ENCODE data around the gene FXYD5. TPM values are rescaled to one million over a fixed set of nuclear protein-coding genes. Genes with fewer than 3 reads are reported as not detected.

Gene FXYD5
- total and polyA plus RNA-seq, 10 of the 15 experiments (the other 5 are each of a cell fraction or from before 2014, with no cell fraction given), result 30.0 to 159 (median 93.9) TPM

GRCh38 chr19:35213663-35214632 lies 59.4 kb downstream of the FXYD5 start (continued):
- TF ChIP-seq PKNOX1 (IDR thresholded peaks at IDR 0.05), result peak; percentile 79
- 0 out of 2 replicates have a peak, but pooled peaks have one; percentile 43 for TF ChIP-seq POLR2AphosphoS5 (IDR thresholded peaks at IDR 0.05; ENCODE audit: low read length)
- peak; percentile 83 for TF ChIP-seq USF1 (IDR thresholded peaks at IDR 0.05; ENCODE audit: borderline replicate concordance, extremely low read length, insufficient read depth, low read depth, low read length)
- TF ChIP-seq EED (IDR thresholded peaks at IDR 0.05; ENCODE audit: low read depth), result peak; percentile 68
- peak; percentile 82 for TF ChIP-seq ATF7 (IDR thresholded peaks at IDR 0.05; ENCODE audit: low read depth)
- no peak for TF ChIP-seq IRF3 (IDR thresholded peaks at IDR 0.05)
- TF ChIP-seq MEF2B (IDR thresholded peaks at IDR 0.05; ENCODE audit: partially characterized antibody, poor library complexity, severe bottlenecking), result peak; percentile 84
- no peak for TF ChIP-seq RCOR1 (conservative IDR thresholded peaks at IDR 0.05; ENCODE audit: low read depth, low read length)
- no peak for TF ChIP-seq WRNIP1 (IDR thresholded peaks at IDR 0.05; ENCODE audit: borderline replicate concordance, low read depth, low read length)
- peak; percentile 66; the same call in 1 of the 2 replicates for TF ChIP-seq CREM (IDR thresholded peaks at IDR 0.05; ENCODE audit: low read depth)
- TF ChIP-seq NBN (IDR thresholded peaks at IDR 0.05), result peak; percentile 50; the same call in 1 of the 2 replicates
- peak; percentile 17; the same call in 1 of the 2 replicates for TF ChIP-seq BACH1 (IDR thresholded peaks at IDR 0.05; ENCODE audit: borderline replicate concordance)
- 0 out of 2 replicates have a peak, but pooled peaks have one; percentile 3 for TF ChIP-seq SPI1 (IDR thresholded peaks at IDR 0.05; ENCODE audit: borderline replicate concordance, insufficient read depth, low read depth, low read length)
- no peak for TF ChIP-seq FOXM1 (IDR thresholded peaks at IDR 0.05; ENCODE audit: low read depth, low read length)
- TF ChIP-seq SIN3A (IDR thresholded peaks at IDR 0.05; ENCODE audit: low read depth, low read length), result no peak
- no peak for TF ChIP-seq CREB1 (IDR thresholded peaks at IDR 0.05; ENCODE audit: low read depth)
- TF ChIP-seq RUNX3 (IDR thresholded peaks at IDR 0.05; ENCODE audit: low read length), result peak; percentile 39
- TF ChIP-seq KAT2A (conservative IDR thresholded peaks at IDR 0.05; ENCODE audit: control insufficient read depth, low read depth, low read length), result no peak
- TF ChIP-seq CEBPZ (IDR thresholded peaks at IDR 0.05; ENCODE audit: low read depth, low read length), result no peak
- peak; percentile 86 for TF ChIP-seq MTA2 (IDR thresholded peaks at IDR 0.05; ENCODE audit: low read depth)
- TF ChIP-seq TBL1XR1 (IDR thresholded peaks at IDR 0.05; ENCODE audit: low read depth, low read length), result 0 out of 2 replicates have a peak, but pooled peaks have one; percentile 22
- TF ChIP-seq TCF7 (IDR thresholded peaks at IDR 0.05; ENCODE audit: borderline replicate concordance), result no peak
- 0 out of 2 replicates have a peak, but pooled peaks have one; percentile 61 for TF ChIP-seq NR2F1 (conservative IDR thresholded peaks at IDR 0.05)

Measured in GM12878 (cell line).